ENCODE measurements around the gene FGF11.
"Not testable (repeated sequence)": the region's sequence is repeated elsewhere in the genome, so short reads cannot be mapped to it uniquely, and the experiment has no call there.

FGF11 gene

GRCh38 chr17:7474767-7475166 is 35.5 kb downstream of the FGF11 start:
- not testable (repeated sequence) for H3K36me3 Mint-ChIP-seq (ENCODE audit: low read depth); H3K9me3 Mint-ChIP-seq; H3K4me3 Mint-ChIP-seq; H3K27me3 Mint-ChIP-seq; H3K27ac Mint-ChIP-seq
- peaks cover 51% of the 10 kb centered on the region for H3K4me1 Mint-ChIP-seq (ENCODE audit: low read depth)

GRCh38 chr17:7475764-7476422 is 36.6 kb downstream of the FGF11 start:
- peaks cover 4% of the 10 kb centered on the region for H3K36me3 Mint-ChIP-seq (ENCODE audit: low read depth)
- no peak overlapping the region for H3K4me3 Mint-ChIP-seq
- H3K27ac Mint-ChIP-seq: peak overlapping the region; percentile 62
- H3K4me1 Mint-ChIP-seq (ENCODE audit: low read depth): peaks cover 61% of the 10 kb centered on the region
- no peaks in the 10 kb centered on the region for H3K9me3 Mint-ChIP-seq
- no peaks in the 10 kb centered on the region for H3K27me3 Mint-ChIP-seq

GRCh38 chr17:7476494-7476893 is 37.2 kb downstream of the FGF11 start:
- Mint-ChIP-seq H3K4me3 (peak overlapping the region; percentile 89), H3K4me1 (ENCODE audit: low read depth) (peaks cover 64% of the 10 kb centered on the region), H3K36me3 (ENCODE audit: low read depth) (peaks cover 3% of the 10 kb centered on the region), H3K27ac (peak overlapping the region; percentile 62), H3K9me3 (no peaks in the 10 kb centered on the region), H3K27me3 (no peaks in the 10 kb centered on the region)

- no peaks in the 10 kb centered on the region for H3K36me3 Mint-ChIP-seq (ENCODE audit: low read depth)
- H3K4me1 Mint-ChIP-seq (ENCODE audit: low read depth): peaks cover 64% of the 10 kb centered on the region
- no peaks in the 10 kb centered on the region for H3K9me3 Mint-ChIP-seq
- no peaks in the 10 kb centered on the region for H3K27me3 Mint-ChIP-seq
- peak overlapping the region; percentile 89 for H3K27ac Mint-ChIP-seq
- H3K4me3 Mint-ChIP-seq: peak overlapping the region; percentile 89
These were observed 37.6 kb downstream of the FGF11 start for GRCh38 chr17:7476951-7477350.

GRCh38 chr17:7477392-7478275 is 38.3 kb downstream of the FGF11 start:
- peak overlapping the region; percentile 89 for H3K27ac Mint-ChIP-seq
- H3K4me3 Mint-ChIP-seq: peak overlapping the region; percentile 89
- H3K27me3 Mint-ChIP-seq: no peaks in the 10 kb centered on the region
- H3K36me3 Mint-ChIP-seq (ENCODE audit: low read depth): no peaks in the 10 kb centered on the region
- H3K9me3 Mint-ChIP-seq: no peaks in the 10 kb centered on the region
- H3K4me1 Mint-ChIP-seq (ENCODE audit: low read depth): peaks cover 66% of the 10 kb centered on the region

GRCh38 chr17:7478276-7479212 is 39.2 kb downstream of the FGF11 start:
- H3K27me3 Mint-ChIP-seq: no peaks in the 10 kb centered on the region

GRCh38 chr17:7479213-7480088 is 40.1 kb downstream of the FGF11 start, which contains the start of gene ZBTB4:
Gene ZBTB4, minus strand, starts transcription at chr17:7479631. Its CDS starts 12,830 bp downstream, at chr17:7466801.
- Mint-ChIP-seq H3K4me3 (peak within 1 kb of the TSS; percentile 91), H3K27ac (peak within 1 kb of the TSS; percentile 93), H3K9me3 (no peaks in the 10 kb centered on the region), H3K4me1 (ENCODE audit: low read depth) (peaks cover 75% of the 10 kb centered on the region), H3K27me3 (no peaks in the 10 kb centered on the region), H3K36me3 (ENCODE audit: low read depth) (no peaks in the 10 kb centered on the region)

More at GRCh38 chr17:7478276-7479212, 39.2 kb downstream of the FGF11 start:
- Mint-ChIP-seq H3K36me3 (ENCODE audit: low read depth) (no peaks in the 10 kb centered on the region), H3K4me3 (peak overlapping the region; percentile 89), H3K27ac (peak overlapping the region; percentile 89), H3K4me1 (ENCODE audit: low read depth) (peaks cover 72% of the 10 kb centered on the region), H3K9me3 (no peaks in the 10 kb centered on the region)

GRCh38 chr17:7480089-7480384 is 40.7 kb downstream of the FGF11 start:
- Mint-ChIP-seq H3K27me3 (no peaks in the 10 kb centered on the region), H3K36me3 (ENCODE audit: low read depth) (peaks cover 5% of the 10 kb centered on the region), H3K27ac (peak overlapping the region; percentile 93), H3K4me3 (peak overlapping the region; percentile 91), H3K9me3 (no peaks in the 10 kb centered on the region), H3K4me1 (ENCODE audit: low read depth) (peaks cover 79% of the 10 kb centered on the region)

- not testable (repeated sequence) for H3K9me3 Mint-ChIP-seq, H3K27me3 Mint-ChIP-seq
- Mint-ChIP-seq H3K36me3 (ENCODE audit: low read depth) (peaks cover 15% of the 10 kb centered on the region), H3K4me1 (ENCODE audit: low read depth) (peaks cover 78% of the 10 kb centered on the region), H3K27ac (peak within 1 kb of the TSS; percentile 93), H3K4me3 (peak within 1 kb of the TSS; percentile 91)
These were observed 42.0 kb downstream of the FGF11 start, which contains the start of gene SLC35G6 for GRCh38 chr17:7481275-7481674. Gene SLC35G6, plus strand, starts transcription at chr17:7481446. Its CDS starts 71 bp downstream, at chr17:7481517.

- Mint-ChIP-seq H3K4me3 (peak overlapping the region; percentile 98), H3K27ac (peak overlapping the region; percentile 100), H3K4me1 (ENCODE audit: low read depth) (peaks cover 78% of the 10 kb centered on the region), H3K36me3 (ENCODE audit: low read depth) (peaks cover 20% of the 10 kb centered on the region)
- not testable (repeated sequence) for H3K27me3 Mint-ChIP-seq, H3K9me3 Mint-ChIP-seq
These were observed 42.8 kb downstream of the FGF11 start for GRCh38 chr17:7481842-7482741.

- Mint-ChIP-seq H3K27ac (peak overlapping the region; percentile 100), H3K4me3 (peak overlapping the region; percentile 98), H3K36me3 (ENCODE audit: low read depth) (peaks cover 27% of the 10 kb centered on the region), H3K4me1 (ENCODE audit: low read depth) (peaks cover 78% of the 10 kb centered on the region)
- H3K27me3 Mint-ChIP-seq, H3K9me3 Mint-ChIP-seq: not testable (repeated sequence)
These were observed 43.4 kb downstream of the FGF11 start for GRCh38 chr17:7482742-7483088.

GRCh38 chr17:7483255-7484066 is 44.1 kb downstream of the FGF11 start:
- Mint-ChIP-seq H3K27ac (peak overlapping the region; percentile 100), H3K9me3 (no peaks in the 10 kb centered on the region), H3K36me3 (ENCODE audit: low read depth) (peaks cover 29% of the 10 kb centered on the region), H3K4me3 (peak overlapping the region; percentile 98), H3K4me1 (ENCODE audit: low read depth) (peaks cover 75% of the 10 kb centered on the region), H3K27me3 (no peaks in the 10 kb centered on the region)
